GM10266 (cell line): ENCODE data around the gene ENG.

Source experiments
- DNase-seq: peaks from one replicate; pipeline ENCODE4 v3.0.0; 2012; ENCODE audit errors: extremely low spot score
- TF ChIP-seq, protein P1 (sequence below): IDR thresholded peaks from 2 replicates; pipeline ENCODE4 v1.5.1; 2012; ENCODE audit warnings: mild to moderate bottlenecking, low read depth; ENCODE audit not compliant: control insufficient read depth, insufficient read depth; ENCODE audit errors: missing control alignments

Gene ENG

GRCh38 chr9:127809540-127810377, 44.7 kb downstream of the ENG start:
- no peak for DNase-seq
- TF ChIP-seq, protein P1, sequence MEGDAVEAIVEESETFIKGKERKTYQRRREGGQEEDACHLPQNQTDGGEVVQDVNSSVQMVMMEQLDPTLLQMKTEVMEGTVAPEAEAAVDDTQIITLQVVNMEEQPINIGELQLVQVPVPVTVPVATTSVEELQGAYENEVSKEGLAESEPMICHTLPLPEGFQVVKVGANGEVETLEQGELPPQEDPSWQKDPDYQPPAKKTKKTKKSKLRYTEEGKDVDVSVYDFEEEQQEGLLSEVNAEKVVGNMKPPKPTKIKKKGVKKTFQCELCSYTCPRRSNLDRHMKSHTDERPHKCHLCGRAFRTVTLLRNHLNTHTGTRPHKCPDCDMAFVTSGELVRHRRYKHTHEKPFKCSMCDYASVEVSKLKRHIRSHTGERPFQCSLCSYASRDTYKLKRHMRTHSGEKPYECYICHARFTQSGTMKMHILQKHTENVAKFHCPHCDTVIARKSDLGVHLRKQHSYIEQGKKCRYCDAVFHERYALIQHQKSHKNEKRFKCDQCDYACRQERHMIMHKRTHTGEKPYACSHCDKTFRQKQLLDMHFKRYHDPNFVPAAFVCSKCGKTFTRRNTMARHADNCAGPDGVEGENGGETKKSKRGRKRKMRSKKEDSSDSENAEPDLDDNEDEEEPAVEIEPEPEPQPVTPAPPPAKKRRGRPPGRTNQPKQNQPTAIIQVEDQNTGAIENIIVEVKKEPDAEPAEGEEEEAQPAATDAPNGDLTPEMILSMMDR, result no peak

DNA sequence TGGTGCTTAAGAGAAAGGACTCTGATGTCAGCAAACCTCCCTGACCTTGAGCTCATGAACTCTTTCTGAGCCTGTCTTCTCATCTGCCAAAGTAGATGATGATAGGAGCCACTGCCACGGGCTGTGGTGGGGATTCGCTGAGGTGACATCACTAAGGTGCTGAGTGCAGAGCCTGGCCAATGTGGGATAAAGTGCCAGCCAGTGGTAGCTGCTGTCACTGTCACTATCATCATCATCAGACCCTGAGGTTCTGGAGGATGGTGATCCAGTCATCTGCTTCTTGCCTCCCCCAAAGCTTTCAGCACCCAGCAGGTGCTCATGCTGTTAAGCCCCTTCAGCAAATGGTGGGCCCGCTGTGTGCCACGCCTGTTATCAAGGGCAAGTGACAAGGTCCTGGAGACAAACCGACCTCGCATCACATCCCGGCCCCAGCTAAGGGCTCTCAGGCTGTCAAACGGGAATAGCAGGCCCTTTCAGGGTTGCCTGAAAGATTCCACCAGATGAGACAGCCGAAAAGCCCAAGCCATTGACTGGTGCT, 45.4 kb downstream of the ENG start:
- TF ChIP-seq, protein P1, result no peak
- DNase-seq, result no peak

GRCh38 chr9:127808347-127809001, 46.0 kb downstream of the ENG start:
- TF ChIP-seq, protein P1, result no peak
- DNase-seq, result no peak

DNA sequence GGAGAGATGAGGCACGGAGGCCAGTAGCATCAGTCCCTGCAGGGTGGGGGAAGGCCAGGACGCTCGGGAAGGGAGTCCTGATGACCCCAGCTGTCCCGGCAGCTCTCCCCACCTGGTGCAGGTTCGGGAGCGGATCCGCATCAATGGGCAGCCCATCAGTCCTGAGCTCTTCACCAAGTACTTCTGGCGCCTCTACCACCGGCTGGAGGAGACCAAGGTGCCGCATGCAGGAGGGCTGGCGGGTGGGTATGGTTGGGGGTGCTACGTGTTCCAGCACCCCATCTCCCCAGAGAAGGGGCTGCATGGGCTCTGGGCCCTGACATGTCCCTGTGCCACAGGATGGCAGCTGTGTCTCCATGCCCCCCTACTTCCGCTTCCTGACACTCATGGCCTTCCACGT, 47.6 kb downstream of the ENG start:
- TF ChIP-seq, protein P1, result no peak
- no peak for DNase-seq

DNA sequence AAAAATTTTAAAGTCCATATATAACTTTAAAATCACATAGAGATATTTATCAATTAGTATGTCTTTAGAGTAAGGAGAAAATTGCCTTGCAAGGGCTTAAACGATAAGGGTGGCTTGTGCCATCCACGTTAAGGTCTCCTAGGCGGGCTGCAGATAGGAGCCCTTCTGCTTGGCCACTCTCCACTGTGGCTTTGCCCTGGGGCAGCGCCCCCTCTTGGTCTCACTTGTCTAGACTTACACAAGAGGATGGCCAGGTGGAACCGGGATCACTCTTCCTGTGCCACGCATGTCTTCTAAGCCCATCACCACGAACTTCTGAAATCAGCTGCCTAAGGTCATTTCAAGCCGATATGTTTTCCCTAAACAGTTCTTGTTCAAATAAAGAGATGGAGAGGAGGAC, 48.8 kb downstream of the ENG start:
- TF ChIP-seq, protein P1, result peak; percentile 45
- peak; percentile 53 for DNase-seq

- TF ChIP-seq, protein P1, result no peak
- DNase-seq, result peak; percentile 45
Measured at GRCh38 chr9:127803507-127804352, 50.7 kb downstream of the ENG start.
